GM08714 (cell line): ENCODE results near the gene KRT76.

Experiments
- H3K4me3 ChIP-seq: fragments of 200-500 bp; sonication (Bioruptor generic); 2 replicates; pipeline ENCODE4 v1.5.1; 2014; ENCODE audit warnings: mild to moderate bottlenecking, low read length, inconsistent platforms
- ZNF274 ChIP-seq: IDR thresholded peaks from 2 replicates; pipeline ENCODE4 v1.6.1; 2012; ENCODE audit warnings: mild to moderate bottlenecking, low read depth, low read length

KRT76 gene

GRCh38 chr12:52807544-52808470 lies 30.7 kb upstream of the KRT76 start:
- no peak for TF ChIP-seq ZNF274
- no peak overlapping the region for H3K4me3 ChIP-seq

- no peak for TF ChIP-seq ZNF274
- no peak overlapping the region for H3K4me3 ChIP-seq
Observed at GRCh38 chr12:52806821-52807543, 29.8 kb upstream of the KRT76 start.

DNA sequence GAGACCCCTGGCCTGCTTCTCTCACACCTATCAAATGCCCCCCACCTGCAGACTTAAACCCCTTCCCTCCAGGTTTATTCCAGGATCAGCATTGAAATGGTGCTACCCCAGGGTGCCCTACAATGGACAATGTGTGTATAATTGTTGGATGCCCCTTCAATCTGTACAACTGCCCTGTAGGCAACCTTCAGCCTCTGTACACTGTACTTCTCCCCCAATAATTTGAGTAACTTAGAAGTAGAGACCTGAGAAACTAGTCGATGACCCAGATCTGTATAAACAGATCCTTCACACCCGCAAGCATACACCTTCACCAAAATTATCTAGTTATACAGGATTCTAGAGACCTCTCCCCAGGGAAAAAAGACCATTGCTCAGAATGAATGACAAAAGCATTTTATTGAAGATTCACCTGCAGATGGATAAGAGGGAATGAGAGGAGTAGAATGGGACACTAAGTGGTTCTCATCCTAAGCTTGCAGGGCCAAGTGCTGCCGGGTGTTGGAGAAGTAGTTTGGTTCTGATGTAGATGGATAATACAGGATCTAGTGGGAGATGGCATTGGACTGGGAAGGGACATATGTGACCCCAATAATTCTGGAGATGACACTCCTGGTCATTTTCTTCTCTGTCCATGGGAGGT lies 29.1 kb upstream of the KRT76 start:
- H3K4me3 ChIP-seq, result no peak overlapping the region
- no peak for TF ChIP-seq ZNF274

GRCh38 chr12:52805739-52806138 lies 28.6 kb upstream of the KRT76 start:
- no peak for TF ChIP-seq ZNF274
- no peak overlapping the region for H3K4me3 ChIP-seq

GRCh38 chr12:52805000-52805399 lies 27.9 kb upstream of the KRT76 start:
- TF ChIP-seq ZNF274, result no peak
- no peak overlapping the region for H3K4me3 ChIP-seq

DNA sequence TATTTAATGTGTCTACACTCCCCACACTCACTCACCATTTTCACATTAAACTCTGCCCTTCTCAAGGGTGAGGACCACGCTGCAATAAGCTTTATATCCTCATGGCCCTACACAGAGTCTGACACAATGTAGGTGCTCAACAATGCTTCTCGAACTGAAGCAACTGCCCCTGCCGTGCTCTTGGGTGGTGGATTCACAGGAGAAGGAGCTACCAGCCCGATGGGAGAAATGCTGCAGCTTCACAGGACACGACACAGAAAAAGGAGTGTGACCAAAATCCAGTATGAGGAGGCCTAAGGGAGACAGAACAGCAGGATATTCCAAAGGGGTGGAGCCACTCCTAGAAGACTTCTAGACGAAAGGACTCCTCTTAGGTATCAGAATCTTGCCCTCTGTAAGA lies 25.3 kb upstream of the KRT76 start:
- no peak for TF ChIP-seq ZNF274
- no peak overlapping the region for H3K4me3 ChIP-seq

DNA sequence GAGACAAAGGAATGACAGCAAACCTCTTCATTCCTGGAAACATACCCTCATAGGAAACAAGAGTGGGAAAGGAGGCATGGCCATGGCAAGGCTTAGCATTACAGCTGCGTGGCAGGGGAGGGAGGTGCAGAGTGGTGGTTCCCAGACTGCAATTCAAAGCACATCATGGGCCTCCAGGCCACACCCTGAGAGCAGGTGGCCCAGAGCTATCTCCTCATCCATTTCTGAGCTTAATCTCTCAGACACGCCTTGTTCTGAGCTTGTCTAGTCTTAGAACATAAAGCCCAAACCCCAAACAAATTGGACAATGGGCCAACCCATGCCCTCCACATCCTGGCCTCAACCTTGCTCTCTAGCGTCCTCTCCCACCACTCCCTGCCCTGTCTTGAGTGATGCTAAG lies 24.6 kb upstream of the KRT76 start:
- TF ChIP-seq ZNF274, result no peak

DNA sequence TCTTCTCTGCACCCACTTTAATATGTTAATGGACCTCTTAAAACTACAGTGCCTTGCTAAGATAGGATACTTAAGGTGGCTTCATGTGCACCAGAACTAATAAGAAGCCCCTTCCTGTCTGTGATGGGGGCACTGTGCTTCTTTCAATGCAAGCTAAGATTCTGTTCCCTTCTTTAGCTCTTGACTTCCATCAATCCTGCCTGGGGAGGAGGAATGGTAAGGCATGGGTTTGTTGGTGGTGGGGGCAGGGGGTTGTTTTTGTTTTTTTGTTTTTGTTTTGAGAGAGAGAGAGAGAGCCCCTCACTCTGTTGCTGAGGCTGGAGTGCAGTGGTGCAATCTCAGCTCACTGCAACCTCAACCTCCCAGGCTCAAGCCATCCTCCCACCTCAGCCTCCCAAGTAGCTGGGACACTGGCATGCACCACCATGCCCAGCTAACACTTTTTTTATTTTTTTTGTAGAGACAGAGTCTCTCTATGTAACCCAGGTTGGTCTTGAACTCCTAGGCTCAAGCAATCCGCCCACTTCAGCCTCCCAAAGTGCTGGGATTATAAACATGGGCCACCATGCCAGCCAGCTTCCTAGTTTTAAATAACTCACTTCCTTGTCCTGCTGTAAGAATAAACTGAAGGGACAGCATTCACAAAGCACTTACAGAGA lies 23.2 kb upstream of the KRT76 start:
- TF ChIP-seq ZNF274, result no peak
- no peak overlapping the region for H3K4me3 ChIP-seq

More for the DNA sequence above, 24.6 kb upstream of the KRT76 start:
- no peak overlapping the region for H3K4me3 ChIP-seq

- TF ChIP-seq ZNF274, result no peak
Observed at GRCh38 chr12:52799505-52800211, 22.5 kb upstream of the KRT76 start.

DNA sequence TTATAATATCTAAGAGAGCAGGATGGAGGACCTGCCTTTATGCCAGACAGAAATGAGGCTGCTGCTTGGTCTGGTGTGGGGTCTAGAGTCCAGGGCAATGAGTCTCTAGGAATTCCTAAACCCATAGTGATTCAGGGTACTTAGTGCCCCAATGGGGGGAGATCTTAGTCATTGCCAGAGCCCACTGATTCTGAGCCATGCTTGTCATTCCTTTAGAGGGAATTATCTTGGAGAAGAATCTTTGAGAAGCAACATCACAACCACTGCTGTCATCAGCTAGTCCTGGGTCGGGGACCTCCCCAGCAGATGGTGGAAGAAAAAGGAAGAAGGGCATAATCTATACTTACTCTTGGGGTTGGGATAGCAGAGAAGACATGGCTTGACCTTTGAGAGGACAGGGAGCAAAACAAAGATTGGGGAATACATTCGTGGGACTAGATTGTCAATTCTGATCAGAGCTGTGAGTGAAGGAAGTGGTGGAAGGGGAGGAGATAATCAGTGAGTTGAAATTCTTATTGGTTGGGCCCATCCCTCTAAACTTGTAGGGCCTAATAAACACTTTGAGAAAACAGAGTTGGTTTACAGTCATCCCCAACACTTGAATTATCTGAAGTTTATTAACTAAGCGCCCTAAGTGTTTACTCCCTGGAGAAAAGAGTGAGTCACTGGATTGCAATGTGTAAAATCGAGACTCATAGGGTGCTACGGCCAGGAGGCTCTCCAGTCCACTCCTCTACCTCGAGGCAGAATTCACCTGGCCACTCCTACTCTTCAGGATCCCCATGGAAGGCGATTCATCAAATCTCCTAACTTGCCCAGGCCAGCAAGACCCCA lies 21.7 kb upstream of the KRT76 start:
- H3K4me3 ChIP-seq, result no peak overlapping the region

More at GRCh38 chr12:52799505-52800211, 22.5 kb upstream of the KRT76 start:
- no peak overlapping the region for H3K4me3 ChIP-seq

GRCh38 chr12:52798003-52798670 lies 21.0 kb upstream of the KRT76 start:
- no peak overlapping the region for H3K4me3 ChIP-seq
- no peak for TF ChIP-seq ZNF274

More for the DNA sequence above, 21.7 kb upstream of the KRT76 start:
- TF ChIP-seq ZNF274, result no peak

DNA sequence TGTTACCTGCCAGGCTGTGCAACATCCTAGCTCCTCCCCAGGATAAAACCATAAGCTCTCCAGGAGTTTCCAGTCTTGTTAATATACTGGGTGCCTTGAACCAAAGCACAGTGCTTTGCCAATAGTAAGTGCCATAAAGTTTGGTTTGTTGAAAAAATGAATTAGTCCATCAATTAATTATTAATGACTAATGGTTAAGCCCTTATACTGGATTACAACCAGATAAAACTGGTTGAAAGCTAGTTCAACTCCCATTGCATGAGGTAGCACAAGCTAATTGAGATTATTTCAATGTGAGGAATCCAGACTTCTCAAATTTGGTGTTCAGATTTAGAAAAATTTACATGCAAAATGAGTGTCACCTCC lies 20.4 kb upstream of the KRT76 start:
- H3K4me3 ChIP-seq, result no peak overlapping the region
- TF ChIP-seq ZNF274, result no peak
